Measurements from ENCODE around the gene PDE4D.

The PDE4D gene

GRCh38 chr5:59783264-59783663, 110.3 kb downstream of the PDE4D start:
- no peak overlapping the region for H3K27ac ChIP-seq
- no peaks in the 10 kb centered on the region for H3K27me3 ChIP-seq (ENCODE audit: insufficient read depth, low read depth, severe bottlenecking)
- H3K4me3 ChIP-seq (ENCODE audit: low read depth, low read length), result no peak overlapping the region
- no peak for TF ChIP-seq CTCF (IDR thresholded peaks at IDR 0.05; ENCODE audit: low read depth, low read length)
- H3K36me3 ChIP-seq, result no peaks in the 10 kb centered on the region
- H3K9me3 ChIP-seq (ENCODE audit: severe bottlenecking), result no peaks in the 10 kb centered on the region
- no peak for DNase-seq

DNA sequence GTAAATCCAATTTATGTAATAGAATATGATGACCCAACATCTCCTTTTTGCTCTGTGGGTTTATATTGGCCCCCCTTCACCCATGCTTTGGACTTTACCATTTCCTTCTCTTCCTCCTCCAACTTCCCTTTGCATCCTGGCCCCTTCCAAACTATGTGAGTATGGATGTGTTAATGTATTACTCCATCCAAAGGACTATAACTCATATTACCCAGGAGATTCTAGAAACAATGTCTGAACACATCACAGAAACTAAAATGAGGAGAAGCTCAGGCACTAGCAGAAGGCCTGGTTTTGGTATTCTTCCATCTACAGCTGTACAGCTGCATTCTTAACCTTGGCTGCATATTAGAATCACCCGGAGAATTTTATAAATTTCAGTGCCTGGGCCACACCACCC, 110.7 kb downstream of the PDE4D start:
- H3K9me3 ChIP-seq (ENCODE audit: severe bottlenecking), result no peaks in the 10 kb centered on the region
- H3K27ac ChIP-seq, result no peak overlapping the region
- TF ChIP-seq CTCF (IDR thresholded peaks at IDR 0.05; ENCODE audit: low read depth, low read length), result no peak
- H3K4me3 ChIP-seq (ENCODE audit: low read depth, low read length), result no peak overlapping the region
- no peak for DNase-seq
- no peaks in the 10 kb centered on the region for H3K27me3 ChIP-seq (ENCODE audit: insufficient read depth, low read depth, severe bottlenecking)
- no peaks in the 10 kb centered on the region for H3K36me3 ChIP-seq

- TF ChIP-seq CTCF (IDR thresholded peaks at IDR 0.05; ENCODE audit: low read depth, low read length), result no peak
- no peak for DNase-seq
- no peaks in the 10 kb centered on the region for H3K27me3 ChIP-seq (ENCODE audit: insufficient read depth, low read depth, severe bottlenecking)
- H3K27ac ChIP-seq, result no peak overlapping the region
- H3K4me3 ChIP-seq (ENCODE audit: low read depth, low read length), result no peak overlapping the region
- H3K36me3 ChIP-seq, result no peaks in the 10 kb centered on the region
- H3K9me3 ChIP-seq (ENCODE audit: severe bottlenecking), result no peaks in the 10 kb centered on the region
Measured at GRCh38 chr5:59779453-59779852, 114.1 kb downstream of the PDE4D start.

DNA sequence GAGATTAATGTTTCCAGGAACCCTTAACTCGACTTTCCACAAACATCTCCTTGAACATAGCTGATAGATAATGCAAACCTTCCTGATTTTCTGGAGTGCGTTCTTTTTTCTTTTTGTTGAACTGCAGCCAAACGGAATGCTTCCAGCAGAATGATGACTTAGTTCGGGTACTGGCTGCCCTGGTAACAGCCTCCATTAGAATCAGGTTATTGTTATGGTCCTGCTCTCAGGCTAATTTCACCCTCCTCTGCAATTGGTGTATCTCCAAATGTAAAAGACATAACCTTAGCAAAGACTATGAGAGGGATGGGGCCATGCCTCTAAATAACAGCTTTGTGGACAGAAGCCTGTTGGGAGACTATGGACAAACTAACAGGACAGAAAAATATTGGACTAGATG, 116.5 kb downstream of the PDE4D start:
- TF ChIP-seq CTCF (IDR thresholded peaks at IDR 0.05; ENCODE audit: low read depth, low read length), result no peak
- Histone ChIP-seq H3K36me3 (no peaks in the 10 kb centered on the region), H3K27me3 (ENCODE audit: insufficient read depth, low read depth, severe bottlenecking) (no peaks in the 10 kb centered on the region), H3K27ac (no peak overlapping the region), H3K9me3 (ENCODE audit: severe bottlenecking) (no peaks in the 10 kb centered on the region), H3K4me3 (ENCODE audit: low read depth, low read length) (no peak overlapping the region)
- DNase-seq, result no peak

DNA sequence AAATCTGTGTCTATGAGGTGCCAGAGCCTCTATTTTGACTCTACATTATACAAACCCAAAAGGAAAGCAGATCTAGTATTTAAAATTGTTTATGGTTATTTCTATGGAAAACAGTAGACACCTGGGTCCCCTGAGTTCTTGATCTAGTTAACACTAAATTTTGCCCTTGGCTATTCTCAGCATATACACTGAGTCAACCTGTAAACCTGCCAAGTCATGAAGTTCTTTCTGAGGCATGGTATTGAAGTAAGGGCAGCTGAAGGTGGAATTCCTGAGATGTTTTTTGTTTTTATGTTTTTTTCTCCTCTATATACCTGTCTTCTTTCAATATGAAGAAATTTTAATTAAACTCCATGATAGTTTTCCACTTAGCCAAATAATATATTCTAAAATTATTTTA, 120.2 kb downstream of the PDE4D start:
- H3K27ac ChIP-seq, result no peak overlapping the region
- no peak for TF ChIP-seq CTCF (IDR thresholded peaks at IDR 0.05; ENCODE audit: low read depth, low read length)
- H3K9me3 ChIP-seq (ENCODE audit: severe bottlenecking), result no peaks in the 10 kb centered on the region
- no peaks in the 10 kb centered on the region for H3K27me3 ChIP-seq (ENCODE audit: insufficient read depth, low read depth, severe bottlenecking)
- no peak overlapping the region for H3K4me3 ChIP-seq (ENCODE audit: low read depth, low read length)
- DNase-seq, result no peak
- H3K36me3 ChIP-seq, result no peaks in the 10 kb centered on the region

DNA sequence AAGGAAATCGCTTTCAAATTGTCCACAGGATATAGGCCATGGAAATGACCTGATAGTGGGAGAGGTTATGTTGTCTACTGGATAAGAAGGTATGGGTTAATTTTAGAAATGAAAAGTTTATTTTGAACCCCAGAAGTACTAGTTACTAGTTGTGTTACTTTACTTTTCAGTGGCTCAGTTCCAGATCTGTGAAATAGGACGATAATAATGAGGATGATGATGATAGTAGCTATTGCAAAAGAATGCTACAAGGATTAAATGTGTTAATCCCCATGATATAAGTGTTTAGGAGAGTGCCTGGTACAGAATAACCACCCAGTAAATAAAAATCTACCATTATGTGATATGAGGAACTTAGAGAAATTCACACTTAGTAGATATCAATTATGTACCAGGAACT, 120.8 kb downstream of the PDE4D start:
- H3K9me3 ChIP-seq (ENCODE audit: severe bottlenecking), result no peaks in the 10 kb centered on the region
- H3K4me3 ChIP-seq (ENCODE audit: low read depth, low read length), result no peak overlapping the region
- H3K27me3 ChIP-seq (ENCODE audit: insufficient read depth, low read depth, severe bottlenecking), result no peaks in the 10 kb centered on the region
- H3K36me3 ChIP-seq, result no peaks in the 10 kb centered on the region
- TF ChIP-seq CTCF (IDR thresholded peaks at IDR 0.05; ENCODE audit: low read depth, low read length), result no peak
- DNase-seq, result no peak
- no peak overlapping the region for H3K27ac ChIP-seq
